Stomach (tissue), 9 donors: ENCODE measurements around the gene WWOX. TPM values are rescaled to one million over a fixed set of nuclear protein-coding genes. Genes with fewer than 3 reads are reported as not detected.
A peak's percentile ranks its signal among the peaks of the same experiment; 100 is the strongest.

Experiments
- DNase-seq, 2 donors: peaks; one replicate each; pipeline versions ENCODE4 v3.0.0 to v3.0.0-alpha.2; 2013 to 2019
- H3K27ac ChIP-seq, 5 donors: fragments of 200-600 bp in 4 of 5; sonication (generic) in 4 of 5; one replicate each; pipeline ENCODE4 v1.5.1; 2013 to 2019; ENCODE audit warnings: mild to moderate bottlenecking in 1 of 5, moderate library complexity in 1 of 5
- H3K27me3 ChIP-seq, 3 donors: fragments of 200-600 bp; sonication (generic); one replicate each; pipeline ENCODE4 v1.5.1; 2017 to 2019; ENCODE audit warnings: mixed run types in 1 of 3
- H3K36me3 ChIP-seq, 4 donors: fragments of 200-600 bp; sonication (generic); 1 replicate in 3 of 4; 2 replicates in 1 of 4; pipeline ENCODE4 v1.5.1; 2016 to 2019
- H3K4me1 ChIP-seq, 4 donors: fragments of 200-600 bp; sonication (generic); one replicate each; pipeline ENCODE4 v1.5.1; 2016 to 2019
- H3K4me3 ChIP-seq, 4 donors: fragments of 200-600 bp; sonication (generic) in 3 of 4; one replicate each; pipeline ENCODE4 v1.5.1; 2016 to 2019; ENCODE audit warnings: mild to moderate bottlenecking in 1 of 4
- H3K9me3 ChIP-seq, 4 donors: fragments of 200-600 bp; sonication (generic); one replicate each; pipeline ENCODE4 v1.5.1; 2016 to 2019
- EP300 ChIP-seq: sonication (generic); formaldehyde crosslinking; IDR thresholded peaks from one replicate; pipeline ENCODE4 v1.6.1; 2017; ENCODE audit warnings: antibody characterized with exemption
- POLR2A ChIP-seq, 4 donors: fragments of 450-650 bp; IDR thresholded peaks; one replicate each; pipeline ENCODE4 v1.6.1; 2016; ENCODE audit warnings: antibody characterized with exemption in 4 of 4, control low read depth in 2 of 4, mild to moderate bottlenecking in 1 of 4, moderate library complexity in 1 of 4
- POLR2AphosphoS5 ChIP-seq, 3 donors: sonication (generic); formaldehyde crosslinking; IDR thresholded peaks; one replicate each; pipeline ENCODE4 v1.6.1; 2016; ENCODE audit warnings: antibody characterized with exemption in 3 of 3
- WGBS, 5 donors: extraction: QIAGEN DNeasy Blood & Tissue Kit in 3 of 5; methylation state at CpG; one replicate each; pipeline versions ENCODE4 v1.1.5 to v1.1.7; 2013 to 2018; 5-methylcytosine and 5-hydroxymethylcytosine counted together
- intact Hi-C: fragments of 100-400 bp; cut with DNase I; formaldehyde crosslinking; loops from one replicate; pipeline ENCODE4 v1.15.1; 2023; ENCODE audit warnings: low total_unique reads
- polyA plus RNA-seq, 3 donors: library from polyadenylated mRNA; stranded (reverse); fragments of 200-250 nt; gene quantifications; one replicate each; pipeline ENCODE4 v1.2.3, GENCODE V29; 2013
- total RNA-seq, 5 donors: library from RNA; depleted of rRNA; stranded (reverse); fragments of >200 nt; gene quantifications; one replicate each; pipeline versions ENCODE4 v1.1.0 to v1.2.3, GENCODE V29; 2014 to 2016
- TF ChIP-seq, protein P1 (sequence below), 7 experiments: fragments of 450-650 bp in 4 of 7; fragments of 200-600 bp in 3 of 7; sonication (generic) in 3 of 7; IDR thresholded peaks; one replicate each; pipeline ENCODE4 v1.5.1; 2016 to 2019; ENCODE audit warnings: antibody characterized with exemption in 7 of 7, control low read depth in 2 of 7, mild to moderate bottlenecking in 1 of 7
- donor health status: healthy with polysubstance abuse.
- donor health status: Bipolar disorder and iron deficiency.
- donor health status: healthy.

The WWOX gene
- total and polyA plus RNA-seq, 8 donors = 7.7 to 129 (median 48.7) TPM

DNA sequence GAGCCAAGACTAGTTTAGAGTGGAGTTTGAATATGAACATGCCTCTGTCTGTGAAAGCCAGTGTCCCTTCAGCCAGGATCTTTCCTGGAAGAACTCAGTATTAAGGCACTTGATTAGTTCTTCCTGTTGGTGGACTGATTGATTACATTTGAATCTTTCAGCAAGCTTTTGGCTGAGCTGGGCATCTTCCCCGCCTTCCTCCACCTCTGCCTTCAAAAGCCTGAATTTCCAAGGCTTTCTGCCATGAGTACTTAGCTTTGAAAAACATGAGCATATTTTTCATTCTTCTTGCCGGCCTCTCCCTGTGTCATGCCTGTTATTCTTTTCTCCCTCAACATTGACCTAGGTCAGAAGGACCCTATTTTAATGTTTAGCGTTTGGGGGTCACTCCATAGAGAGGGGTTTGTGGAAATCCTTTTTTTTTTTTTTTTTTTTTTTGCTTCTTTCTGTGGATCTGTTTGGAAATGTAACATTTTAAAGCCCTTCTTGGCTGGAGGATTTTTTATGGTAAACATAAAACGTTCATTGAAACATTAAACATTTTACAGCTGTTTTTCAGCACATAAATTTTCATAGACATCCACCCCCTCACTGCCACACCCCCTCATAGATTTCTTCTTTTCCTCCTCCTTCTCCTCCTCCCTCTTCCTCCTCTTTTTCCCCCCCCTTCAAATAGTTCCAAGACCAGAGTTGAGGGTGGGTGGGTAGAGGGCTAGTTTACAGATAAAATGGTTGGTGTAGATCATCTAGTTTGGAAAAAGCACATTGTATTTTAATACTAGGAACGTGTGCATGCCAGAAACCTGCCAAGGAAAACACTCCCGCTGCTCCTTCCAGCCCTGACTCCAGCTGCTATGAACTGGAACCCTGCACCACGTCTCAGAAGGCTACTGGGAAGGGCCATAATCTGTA, 645.9 kb downstream of the WWOX start:
- Histone ChIP-seq H3K36me3 (no peaks in the 10 kb centered on the region), H3K4me3 (no peak overlapping the region), H3K27me3 (no peaks in the 10 kb centered on the region), H3K4me1 (peaks cover 0 to 11% (median 6%) of the 10 kb centered on the region in 4 donors), H3K9me3 (no peaks in the 10 kb centered on the region), H3K27ac (peak overlapping the region in 3 of 5 donors; percentile 25 to 50 (median 49))
- DNase-seq = peak in 1 of 2 donors; percentile 78
- TF ChIP-seq POLR2AphosphoS5 (IDR thresholded peaks at IDR 0.05) = peak in 1 of 3 donors; percentile 22
- no peak for TF ChIP-seq POLR2A (IDR thresholded peaks at IDR 0.05)
- intact Hi-C loops = no loop called here
- WGBS, 5 donors = 50 to 68% (median 62%) methylated on average over 7 of the region's 7 CpGs

DNA sequence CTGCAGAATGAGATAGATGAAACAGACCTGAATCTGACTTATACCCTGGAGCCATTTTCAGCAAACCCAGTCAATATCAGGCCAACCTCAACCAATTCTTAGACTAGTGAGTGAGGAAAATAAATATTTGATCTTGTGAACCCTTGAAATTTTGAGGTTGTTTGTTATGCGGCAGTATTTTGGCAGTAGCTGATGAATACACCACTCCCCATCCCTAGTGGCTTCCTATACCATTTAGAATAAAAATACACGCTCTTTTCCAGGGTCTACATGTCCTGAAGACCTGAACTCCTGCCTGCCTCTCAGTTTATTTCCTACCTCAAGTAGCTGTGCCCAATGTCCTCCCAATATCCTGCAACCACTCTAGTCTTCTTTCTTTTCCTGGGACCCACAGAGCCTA, 647.3 kb downstream of the WWOX start:
- DNase-seq = no peak
- H3K27ac ChIP-seq = no peak overlapping the region
- intact Hi-C loops = no loop called here
- H3K4me3 ChIP-seq = no peak overlapping the region
- H3K4me1 ChIP-seq = peaks cover 0 to 11% (median 6%) of the 10 kb centered on the region in 4 donors
- TF ChIP-seq, protein P1, sequence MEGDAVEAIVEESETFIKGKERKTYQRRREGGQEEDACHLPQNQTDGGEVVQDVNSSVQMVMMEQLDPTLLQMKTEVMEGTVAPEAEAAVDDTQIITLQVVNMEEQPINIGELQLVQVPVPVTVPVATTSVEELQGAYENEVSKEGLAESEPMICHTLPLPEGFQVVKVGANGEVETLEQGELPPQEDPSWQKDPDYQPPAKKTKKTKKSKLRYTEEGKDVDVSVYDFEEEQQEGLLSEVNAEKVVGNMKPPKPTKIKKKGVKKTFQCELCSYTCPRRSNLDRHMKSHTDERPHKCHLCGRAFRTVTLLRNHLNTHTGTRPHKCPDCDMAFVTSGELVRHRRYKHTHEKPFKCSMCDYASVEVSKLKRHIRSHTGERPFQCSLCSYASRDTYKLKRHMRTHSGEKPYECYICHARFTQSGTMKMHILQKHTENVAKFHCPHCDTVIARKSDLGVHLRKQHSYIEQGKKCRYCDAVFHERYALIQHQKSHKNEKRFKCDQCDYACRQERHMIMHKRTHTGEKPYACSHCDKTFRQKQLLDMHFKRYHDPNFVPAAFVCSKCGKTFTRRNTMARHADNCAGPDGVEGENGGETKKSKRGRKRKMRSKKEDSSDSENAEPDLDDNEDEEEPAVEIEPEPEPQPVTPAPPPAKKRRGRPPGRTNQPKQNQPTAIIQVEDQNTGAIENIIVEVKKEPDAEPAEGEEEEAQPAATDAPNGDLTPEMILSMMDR (IDR thresholded peaks at IDR 0.05) = no peak
- no peak for TF ChIP-seq POLR2A (IDR thresholded peaks at IDR 0.05)
- no peak for TF ChIP-seq EP300
- TF ChIP-seq POLR2AphosphoS5 (IDR thresholded peaks at IDR 0.05) = no peak
- no peaks in the 10 kb centered on the region for H3K36me3 ChIP-seq
- 83 to 94% (median 93%) methylated on average over 2 of the region's 2 CpGs for WGBS, 5 donors
- no peaks in the 10 kb centered on the region for H3K9me3 ChIP-seq
- H3K27me3 ChIP-seq = no peaks in the 10 kb centered on the region

DNA sequence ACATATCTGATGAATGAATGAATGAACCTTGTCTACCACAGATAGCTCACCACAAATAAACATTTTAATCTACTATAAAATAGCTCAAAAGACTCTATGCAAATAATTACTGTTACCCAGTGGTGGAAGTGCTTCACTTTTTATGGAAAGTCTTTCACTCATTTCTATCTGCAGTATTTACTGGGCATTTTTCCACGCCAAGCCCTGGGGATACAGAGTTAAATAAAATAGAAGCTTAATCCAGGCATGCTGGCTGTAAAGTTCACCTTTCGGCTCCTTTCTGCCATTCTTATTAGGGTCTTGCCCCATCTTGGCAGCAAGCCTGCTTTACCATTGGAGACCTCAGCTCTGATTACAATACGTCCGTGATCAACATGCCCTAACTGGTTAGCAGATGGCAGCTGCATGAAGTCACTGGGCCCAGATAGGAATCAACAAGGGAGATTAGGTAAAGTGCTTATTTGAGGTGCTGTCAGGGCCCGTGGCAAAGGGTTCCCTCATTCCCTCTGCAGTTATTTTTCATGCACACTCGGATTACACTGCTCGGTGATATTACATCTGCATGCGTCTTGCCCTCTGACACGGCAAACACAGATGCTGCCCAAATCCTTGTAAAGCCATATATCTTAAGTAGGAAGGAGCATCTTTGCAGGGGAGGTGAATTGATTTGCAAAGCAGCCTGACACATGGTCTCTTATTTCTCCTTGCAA, 648.9 kb downstream of the WWOX start:
- peak in 1 of 2 donors; percentile 35 for DNase-seq
- TF ChIP-seq, protein P1 (IDR thresholded peaks at IDR 0.05) = no peak
- TF ChIP-seq POLR2A (IDR thresholded peaks at IDR 0.05) (no peak), POLR2AphosphoS5 (IDR thresholded peaks at IDR 0.05) (no peak), EP300 (no peak)
- WGBS, 5 donors = 65 to 74% (median 69%) methylated on average over 9 of the region's 9 CpGs
- Histone ChIP-seq H3K9me3 (no peaks in the 10 kb centered on the region), H3K4me3 (no peak overlapping the region), H3K27me3 (no peaks in the 10 kb centered on the region), H3K27ac (no peak overlapping the region), H3K36me3 (no peaks in the 10 kb centered on the region), H3K4me1 (peaks cover 0 to 6% (median under 1%) of the 10 kb centered on the region in 4 donors)
- intact Hi-C loops = no loop called here

DNA sequence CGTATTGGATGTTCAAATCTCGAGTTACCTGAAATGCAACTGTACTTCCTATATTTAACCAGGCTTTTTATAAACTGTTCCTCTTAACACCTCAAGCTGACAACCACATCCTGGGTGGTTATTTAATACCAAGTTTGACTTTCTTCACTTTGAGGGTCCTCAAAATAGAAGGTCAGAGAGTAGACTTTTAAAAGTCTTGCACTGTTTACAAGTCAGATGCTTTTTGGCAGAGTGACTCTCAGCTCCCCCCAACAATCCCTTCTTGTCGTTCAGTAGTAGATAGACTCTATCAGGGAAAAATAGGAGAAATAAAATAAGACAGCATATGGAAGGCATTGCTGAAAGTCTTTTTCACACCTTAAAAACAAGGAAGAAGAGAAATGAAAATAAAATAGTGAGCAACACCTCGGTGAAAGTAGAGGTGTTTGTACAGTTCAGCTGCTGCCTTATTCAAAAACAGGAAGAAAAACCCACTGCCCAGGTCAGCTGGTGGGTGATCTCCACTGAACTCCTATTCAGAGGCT, 650.4 kb downstream of the WWOX start:
- DNase-seq = no peak
- Histone ChIP-seq H3K4me1 (no peaks in the 10 kb centered on the region), H3K9me3 (no peaks in the 10 kb centered on the region), H3K4me3 (no peak overlapping the region), H3K36me3 (no peaks in the 10 kb centered on the region), H3K27me3 (no peaks in the 10 kb centered on the region), H3K27ac (no peak overlapping the region)
- intact Hi-C loops = no loop called here
- 45 to 61% (median 54%) methylated on average over 4 of the region's 4 CpGs for WGBS, 5 donors
- TF ChIP-seq, protein P1 (IDR thresholded peaks at IDR 0.05) = no peak
- TF ChIP-seq POLR2A (IDR thresholded peaks at IDR 0.05) (no peak), EP300 (no peak), POLR2AphosphoS5 (IDR thresholded peaks at IDR 0.05) (no peak)
